ENCODE data around the gene CCNT1. TPM values are rescaled to one million over a fixed set of nuclear protein-coding genes. Genes with fewer than 3 reads are reported as not detected.

Gene CCNT1
- total and polyA plus RNA-seq, 10 of the 15 experiments (the other 5 are each of a cell fraction or from before 2014, with no cell fraction given) = 6.3 to 37.3 (median 20.0) TPM

GRCh38 chr12:48690436-48690835 is 26.1 kb downstream of the CCNT1 start:
- CTCF ChIA-PET = interaction anchor here (0.9 kb wide), 1 partner anchor 23 kb away, joined by 3 read pairs; no protein-coding TSS in a partner anchor
- in situ Hi-C loops (cut with MboI) = no loop called here
- peaks cover 9 to 34% of the 10 kb centered on the region in 2 experiments for H3K36me3 ChIP-seq (ENCODE audit: control insufficient read depth in 2 of 2, insufficient read depth in 2 of 2, low read length in 1 of 2)
- TF ChIP-seq NKRF (conservative IDR thresholded peaks at IDR 0.05) (no peak), NFIC (IDR thresholded peaks at IDR 0.05; ENCODE audit: low read depth, low read length) (no peak), YY1 (IDR thresholded peaks at IDR 0.05; ENCODE audit: low read depth, low read length) (no peak), HSF1 (IDR thresholded peaks at IDR 0.05; ENCODE audit: low read depth, low read length) (no peak), ZNF687 (IDR thresholded peaks at IDR 0.05) (no peak), CREM (IDR thresholded peaks at IDR 0.05; ENCODE audit: low read depth) (no peak), IRF5 (IDR thresholded peaks at IDR 0.05; ENCODE audit: borderline replicate concordance) (no peak), TCF12 (IDR thresholded peaks at IDR 0.05; ENCODE audit: low read depth, low read length) (no peak), NR2F1 (conservative IDR thresholded peaks at IDR 0.05) (no peak), MTA3 (IDR thresholded peaks at IDR 0.05; ENCODE audit: borderline replicate concordance, low read length) (no peak), NBN (IDR thresholded peaks at IDR 0.05) (no peak), ZNF592 (IDR thresholded peaks at IDR 0.05) (no peak)

More at GRCh38 chr12:48690436-48690835, 26.1 kb downstream of the CCNT1 start:
- Histone ChIP-seq H3K4me3 (no peak overlapping the region), H3K27me3 (replicated peaks in 1 of 2; ENCODE audit: control insufficient read depth in 2 of 2, insufficient read depth in 2 of 2, low read length in 1 of 2) (no peaks in the 10 kb centered on the region), H3K9me3 (replicated peaks; ENCODE audit: control insufficient read depth, insufficient read depth, low read length) (no peaks in the 10 kb centered on the region), H3K4me2 (ENCODE audit: control insufficient read depth, insufficient read depth) (no peak overlapping the region), H3K27ac (ENCODE audit: control insufficient read depth, insufficient read depth) (no peak overlapping the region), H3K79me2 (ENCODE audit: control insufficient read depth, insufficient read depth, low read length) (no peaks in the 10 kb centered on the region), H4K20me1 (ENCODE audit: control insufficient read depth, insufficient read depth) (no peaks in the 10 kb centered on the region), H2AFZ (ENCODE audit: control insufficient read depth, low read depth, low read length) (no peak overlapping the region), H3K9ac (ENCODE audit: control insufficient read depth, insufficient read depth, low read length) (no peak overlapping the region), H3K4me1 (ENCODE audit: control insufficient read depth, insufficient read depth, low read length) (no peaks in the 10 kb centered on the region)
- ChIA-PET SMC1A (ENCODE audit: uncharacterized antibody, unreplicated experiment) (no interaction called here), RAD21 (ENCODE audit: unreplicated experiment) (no interaction called here), POLR2A (interaction anchor here (1.1 kb wide), 1 partner anchor 12 kb away, joined by 4 read pairs; no protein-coding TSS in a partner anchor)
- ATAC-seq (no peak), FAIRE-seq (no peak), DNase-seq (ENCODE audit: low read depth, low spot score) (no peak)
- intact Hi-C loops (cut with micrococcal nuclease; ENCODE audit: unreplicated experiment) = no loop called here
- BruUV-seq (replicated peaks) = no TSS peak
- 84% methylated on average over 4 of the region's 4 CpGs for WGBS (ENCODE audit: insufficient coverage, insufficient replicate concordance, low lambda C conversion rate, missing lambda C conversion rate)
